CD14-positive monocyte (primary cell): ENCODE measurements around the gene DDX6. TPM values are rescaled to one million over a fixed set of nuclear protein-coding genes. Genes with fewer than 3 reads are reported as not detected.
A peak's percentile ranks its signal among the peaks of the same experiment; 100 is the strongest.

Source experiments
- DNase-seq, 3 donors: peaks; one replicate each; pipeline ENCODE4 v3.0.0-alpha.2; 2011 to 2022
- H2AFZ ChIP-seq: 2 replicates; pipeline ENCODE4 v1.6.0; 2012; ENCODE audit warnings: mild to moderate bottlenecking, low read depth, low read length, inconsistent platforms; ENCODE audit not compliant: insufficient read depth, poor library complexity, severe bottlenecking
- H3K27ac ChIP-seq, 2 donors: 1 replicate in 1 of 2; 2 replicates in 1 of 2; pipeline ENCODE4 v1.5.1; 2012 to 2013; ENCODE audit warnings: low read length in 2 of 2, control low read depth in 1 of 2, inconsistent platforms in 1 of 2, low read depth in 1 of 2, mild to moderate bottlenecking in 1 of 2
- H3K27me3 ChIP-seq, 2 donors: one replicate each; pipeline versions ENCODE4 v1.6.0 to v1.6.1; 2011 to 2013; ENCODE audit warnings: low read length in 2 of 2; ENCODE audit not compliant: control insufficient read depth in 2 of 2, insufficient read depth in 2 of 2
- H3K36me3 ChIP-seq, 2 donors: replicated peaks in 1 of 2; 1 replicate in 1 of 2; 2 replicates in 1 of 2; pipeline versions ENCODE4 v1.5.1 to v1.6.1; 2012 to 2013; ENCODE audit warnings: low read length in 2 of 2, control low read depth in 1 of 2, inconsistent platforms in 1 of 2, mild to moderate bottlenecking in 1 of 2; ENCODE audit not compliant: insufficient read depth in 2 of 2, control insufficient read depth in 1 of 2
- H3K4me1 ChIP-seq, 2 donors: 1 replicate in 1 of 2; 2 replicates in 1 of 2; pipeline versions ENCODE4 v1.5.1 to v1.6.1; 2012 to 2013; ENCODE audit warnings: low read length in 2 of 2, control low read depth in 1 of 2, inconsistent platforms in 1 of 2, mild to moderate bottlenecking in 1 of 2, moderate library complexity in 1 of 2; ENCODE audit not compliant: insufficient read depth in 2 of 2, control insufficient read depth in 1 of 2
- H3K4me2 ChIP-seq: replicated peaks from 2 replicates; pipeline ENCODE3; 2012; ENCODE audit warnings: low read length, moderate library complexity, mild to moderate bottlenecking; ENCODE audit not compliant: poor library complexity, severe bottlenecking; ENCODE audit errors: extremely low read depth
- H3K4me3 ChIP-seq, 3 experiments: fragments of 200-600 bp in 1 of 3; sonication (generic) in 1 of 3; replicated peaks in 1 of 3; 1 replicate in 2 of 3; 2 replicates in 1 of 3; pipeline ENCODE4 v1.5.1; 2011 to 2013; ENCODE audit warnings: low read length in 3 of 3, mild to moderate bottlenecking in 3 of 3, control low read depth in 2 of 3, low read depth in 2 of 3, inconsistent platforms in 1 of 3, moderate library complexity in 1 of 3
- H3K79me2 ChIP-seq: 2 replicates; pipeline ENCODE4 v1.6.0; 2012; ENCODE audit warnings: mild to moderate bottlenecking, control low read depth, inconsistent platforms, low read length, moderate library complexity; ENCODE audit not compliant: insufficient read depth
- H3K9ac ChIP-seq: 2 replicates; pipeline ENCODE4 v1.6.0; 2017; ENCODE audit warnings: low read length, mild to moderate bottlenecking; ENCODE audit not compliant: insufficient read depth, poor library complexity, severe bottlenecking
- H3K9me3 ChIP-seq, 2 donors: replicated peaks in 1 of 2; 1 replicate in 1 of 2; 2 replicates in 1 of 2; pipeline versions ENCODE4 v1.5.1 to v1.6.1; 2012 to 2013; ENCODE audit warnings: low read length in 2 of 2, control low read depth in 1 of 2; ENCODE audit not compliant: control insufficient read depth in 1 of 2, insufficient read depth in 1 of 2
- H4K20me1 ChIP-seq: 2 replicates; pipeline ENCODE4 v1.6.0; 2012; ENCODE audit warnings: mild to moderate bottlenecking, low read length, control low read depth, moderate library complexity; ENCODE audit not compliant: insufficient read depth
- H3K27ac Mint-ChIP-seq, 7 donors: one replicate each; pipeline ENCODE4 v1.8.0; 2020; ENCODE audit warnings: mild to moderate bottlenecking in 7 of 7, mixed read lengths in 7 of 7, moderate library complexity in 6 of 7, inconsistent platforms in 2 of 7
- H3K27me3 Mint-ChIP-seq, 3 donors: one replicate each; pipeline ENCODE4 v1.8.0; 2021 to 2022; ENCODE audit warnings: low read depth in 3 of 3, mild to moderate bottlenecking in 3 of 3, mixed read lengths in 3 of 3, moderate library complexity in 3 of 3, inconsistent platforms in 1 of 3
- H3K36me3 Mint-ChIP-seq, 2 donors: one replicate each; pipeline ENCODE4 v1.8.0; 2020; ENCODE audit warnings: mixed read lengths in 2 of 2, inconsistent platforms in 1 of 2, mild to moderate bottlenecking in 1 of 2
- H3K4me1 Mint-ChIP-seq: one replicate; pipeline ENCODE4 v1.8.0; 2020; ENCODE audit warnings: mild to moderate bottlenecking, mixed read lengths
- H3K4me3 Mint-ChIP-seq, 2 donors: one replicate each; pipeline ENCODE4 v1.8.0; 2020; ENCODE audit warnings: mild to moderate bottlenecking in 2 of 2, mixed read lengths in 2 of 2, moderate library complexity in 1 of 2
- H3K9me3 Mint-ChIP-seq, 7 donors: one replicate each; pipeline ENCODE4 v1.8.0; 2020 to 2022; ENCODE audit warnings: mixed read lengths in 7 of 7, mild to moderate bottlenecking in 6 of 7, moderate library complexity in 6 of 7, inconsistent platforms in 2 of 7
- CTCF ChIP-seq: fragments of 200-600 bp; IDR thresholded peaks from one replicate; pipeline ENCODE4 v1.8.0; 2022; ENCODE audit warnings: antibody characterized with exemption, mild to moderate bottlenecking
- WGBS: methylation state at CpG from one replicate; pipeline ENCODE4 v1.1.5; 2013; ENCODE audit warnings: missing lambda C conversion rate; ENCODE audit not compliant: insufficient coverage; 5-methylcytosine and 5-hydroxymethylcytosine counted together
- intact Hi-C, 2 donors: fragments of 100-400 bp; cut with micrococcal nuclease; formaldehyde crosslinking; loops; one replicate each; pipeline versions ENCODE4 v1.15.0 to v1.15.1; 2023
- polyA plus RNA-seq, 3 donors: library from polyadenylated mRNA; depleted of rRNA in 1 of 3; unstranded in 2 of 3; stranded (reverse) in 1 of 3; fragments of 300-500 nt in 2 of 3; fragments of >200 nt in 1 of 3; fragmentation: Illumina TruSeq in 2 of 3; gene quantifications; 1 replicate in 2 of 3; 2 replicates in 1 of 3; pipeline ENCODE4 v1.2.3, GENCODE V29; 2012 to 2021

Gene DDX6
- polyA plus RNA-seq, 3 donors, result 17.8 to 31.9 (median 28.0) TPM

DNA sequence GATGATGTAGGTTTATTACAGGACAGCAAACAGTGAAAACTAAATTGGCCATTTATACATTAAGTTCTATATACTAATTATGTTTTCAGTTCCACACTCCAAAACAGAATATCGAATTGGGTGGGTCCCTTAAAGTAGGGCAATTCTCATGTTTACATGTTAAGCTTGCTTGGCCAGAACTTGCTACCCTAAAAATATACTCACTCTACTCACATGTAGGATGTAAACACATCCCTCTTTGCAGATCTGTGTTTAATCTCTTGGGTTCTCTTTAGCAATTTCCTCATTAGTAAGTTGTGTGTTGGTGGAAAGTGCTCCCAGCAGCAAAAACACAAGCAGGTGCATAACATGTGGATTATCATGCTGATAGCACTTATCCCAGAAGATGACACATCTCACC is 22.6 kb upstream of the DDX6 start:
- no peaks in the 10 kb centered on the region for H3K36me3 ChIP-seq
- H2AFZ ChIP-seq, result no peak overlapping the region
- Mint-ChIP-seq H3K27me3 (peaks cover 3 to 6% (median 5%) of the 10 kb centered on the region in 3 donors), H3K4me3 (no peak overlapping the region), H3K36me3 (no peaks in the 10 kb centered on the region), H3K4me1 (no peaks in the 10 kb centered on the region), H3K9me3 (peaks cover 0 to 5% (median 4%) of the 10 kb centered on the region in 7 donors), H3K27ac (no peak overlapping the region)
- H3K4me1 ChIP-seq, result no peaks in the 10 kb centered on the region
- no CpG with 5 or more reads among the region's 1 CpG for whole genome bisulfite sequencing
- no peak overlapping the region for H3K4me2 ChIP-seq
- DNase-seq, result no peak
- no peak for TF ChIP-seq CTCF
- H3K9ac ChIP-seq, result no peak overlapping the region
- intact Hi-C loops, result no loop called here
- no peak overlapping the region for H3K4me3 ChIP-seq
- no peaks in the 10 kb centered on the region for H3K9me3 ChIP-seq
- H4K20me1 ChIP-seq, result no peaks in the 10 kb centered on the region
- H3K27me3 ChIP-seq, result no peaks in the 10 kb centered on the region
- H3K27ac ChIP-seq, result no peak overlapping the region
- no peaks in the 10 kb centered on the region for H3K79me2 ChIP-seq

- Mint-ChIP-seq H3K27me3 (peaks cover 5 to 8% (median 7%) of the 10 kb centered on the region in 3 donors), H3K4me1 (no peaks in the 10 kb centered on the region), H3K9me3 (peaks cover 0 to 5% (median 4%) of the 10 kb centered on the region in 7 donors), H3K27ac (peak overlapping the region in 1 of 7 donors; percentile 24), H3K4me3 (no peak overlapping the region), H3K36me3 (no peaks in the 10 kb centered on the region)
- no peak for TF ChIP-seq CTCF
- Histone ChIP-seq H3K36me3 (no peaks in the 10 kb centered on the region), H3K79me2 (no peaks in the 10 kb centered on the region), H3K9me3 (no peaks in the 10 kb centered on the region), H3K4me2 (no peak overlapping the region), H3K9ac (no peak overlapping the region), H2AFZ (no peak overlapping the region), H4K20me1 (no peaks in the 10 kb centered on the region), H3K4me3 (no peak overlapping the region), H3K4me1 (no peaks in the 10 kb centered on the region), H3K27me3 (no peaks in the 10 kb centered on the region), H3K27ac (no peak overlapping the region)
- no CpG with 5 or more reads among the region's 5 CpGs for WGBS
- DNase-seq, result no peak
- intact Hi-C loops, result no loop called here
Observed at GRCh38 chr11:118812485-118812884, 21.5 kb upstream of the DDX6 start.
